H9 (cell line): ENCODE results near the gene C3orf22. TPM values are rescaled to one million over a fixed set of nuclear protein-coding genes. Genes with fewer than 3 reads are reported as not detected.

Experiments
- DNase-seq: peaks from one replicate; pipeline ENCODE4 v3.0.0-alpha.2; 2017
- H2AFZ ChIP-seq: one replicate; pipeline ENCODE4 v1.6.1; 2013; ENCODE audit warnings: mild to moderate bottlenecking, low read length, control low read depth, moderate library complexity
- H2AK5ac ChIP-seq: 2 replicates; pipeline ENCODE4 v1.6.1; 2013; ENCODE audit warnings: low read length, control low read depth, mixed read lengths; ENCODE audit not compliant: insufficient read length
- H2BK120ac ChIP-seq: one replicate; pipeline ENCODE4 v1.6.1; 2013; ENCODE audit warnings: low read depth, mild to moderate bottlenecking, low read length, control low read depth, inconsistent platforms; ENCODE audit not compliant: poor library complexity, severe bottlenecking
- H2BK12ac ChIP-seq: 2 replicates; pipeline ENCODE4 v1.6.1; 2013; ENCODE audit warnings: low read length, control low read depth, mixed read lengths, low read depth; ENCODE audit not compliant: insufficient read length
- H2BK15ac ChIP-seq: 2 replicates; pipeline ENCODE4 v1.6.1; 2013; ENCODE audit warnings: low read depth, low read length, control low read depth
- H2BK20ac ChIP-seq: one replicate; pipeline ENCODE4 v1.6.1; 2013; ENCODE audit warnings: low read depth, mild to moderate bottlenecking, low read length, control low read depth, inconsistent platforms; ENCODE audit not compliant: poor library complexity, severe bottlenecking
- H2BK5ac ChIP-seq: 2 replicates; pipeline ENCODE4 v1.6.1; 2013; ENCODE audit warnings: low read length, control low read depth, mixed read lengths; ENCODE audit not compliant: insufficient read length
- H3K14ac ChIP-seq: 2 replicates; pipeline ENCODE4 v1.6.1; 2013; ENCODE audit warnings: low read length, control low read depth; ENCODE audit not compliant: insufficient read depth
- H3K18ac ChIP-seq: 2 replicates; pipeline ENCODE4 v1.6.1; 2013; ENCODE audit warnings: low read depth, mild to moderate bottlenecking, mixed read lengths, low read length, control low read depth; ENCODE audit not compliant: insufficient read length
- H3K23ac ChIP-seq: 2 replicates; pipeline ENCODE4 v1.6.1; 2013; ENCODE audit warnings: low read length, control low read depth, mixed read lengths, low read depth; ENCODE audit not compliant: insufficient read length
- H3K23me2 ChIP-seq: 2 replicates; pipeline ENCODE4 v1.6.1; 2013; ENCODE audit warnings: low read depth, mild to moderate bottlenecking, mixed read lengths, low read length, control low read depth; ENCODE audit not compliant: insufficient read length, poor library complexity, severe bottlenecking
- H3K27ac ChIP-seq: 2 replicates; pipeline ENCODE4 v1.5.1; 2013; ENCODE audit warnings: low read length, control low read depth, mixed read lengths, low read depth; ENCODE audit not compliant: insufficient read length
- H3K27me3 ChIP-seq: 2 replicates; pipeline ENCODE4 v1.6.1; 2013; ENCODE audit warnings: low read length, control low read depth, inconsistent platforms; ENCODE audit not compliant: insufficient read depth
- H3K4ac ChIP-seq: 2 replicates; pipeline ENCODE4 v1.6.1; 2013; ENCODE audit warnings: low read depth, mild to moderate bottlenecking, control low read depth, inconsistent platforms, low read length, moderate library complexity
- H3K4me1 ChIP-seq: 2 replicates; pipeline ENCODE4 v1.6.1; 2013; ENCODE audit warnings: low read length, control low read depth, inconsistent platforms; ENCODE audit not compliant: insufficient read depth
- H3K4me2 ChIP-seq: 2 replicates; pipeline ENCODE4 v1.6.1; 2013; ENCODE audit warnings: low read length, control low read depth, mixed read lengths; ENCODE audit not compliant: insufficient read length, insufficient read depth
- H3K56ac ChIP-seq: 2 replicates; pipeline ENCODE4 v1.6.1; 2013; ENCODE audit warnings: low read depth, mild to moderate bottlenecking, mixed read lengths, low read length, control low read depth; ENCODE audit not compliant: insufficient read length
- H3K79me1 ChIP-seq: 2 replicates; pipeline ENCODE4 v1.6.1; 2013; ENCODE audit warnings: low read depth, mild to moderate bottlenecking, moderate library complexity, low read length, control low read depth, inconsistent platforms; ENCODE audit not compliant: insufficient read depth, poor library complexity, severe bottlenecking
- H3K79me2 ChIP-seq: 2 replicates; pipeline ENCODE4 v1.6.1; 2013; ENCODE audit warnings: low read length, control low read depth, inconsistent platforms; ENCODE audit not compliant: insufficient read depth
- H3K9ac ChIP-seq: 2 replicates; pipeline ENCODE4 v1.6.1; 2013; ENCODE audit warnings: low read length, control low read depth, mixed read lengths; ENCODE audit not compliant: insufficient read length; ENCODE audit errors: extremely low read depth
- H3K9me3 ChIP-seq: one replicate; pipeline ENCODE4 v1.6.1; 2013; ENCODE audit warnings: low read depth, low read length, inconsistent platforms; ENCODE audit not compliant: control insufficient read depth
- H3T11ph ChIP-seq: one replicate; pipeline ENCODE4 v1.6.1; 2013; ENCODE audit warnings: mild to moderate bottlenecking, low read length, control low read depth, inconsistent platforms
- H4K20me1 ChIP-seq: one replicate; pipeline ENCODE4 v1.6.1; 2013; ENCODE audit not compliant: control insufficient read depth, insufficient read length, insufficient read depth
- H4K5ac ChIP-seq: 2 replicates; pipeline ENCODE4 v1.6.1; 2013; ENCODE audit warnings: low read depth, mild to moderate bottlenecking, mixed read lengths, low read length, control low read depth; ENCODE audit not compliant: insufficient read length
- H4K8ac ChIP-seq: replicated peaks from 2 replicates; pipeline ENCODE4 v1.6.1; 2013; ENCODE audit warnings: low read length, control low read depth, mixed read lengths, low read depth; ENCODE audit not compliant: insufficient read length
- H4K91ac ChIP-seq: 2 replicates; pipeline ENCODE4 v1.6.1; 2013; ENCODE audit warnings: low read depth, mild to moderate bottlenecking, moderate library complexity, mixed read lengths, low read length, control low read depth; ENCODE audit not compliant: insufficient read length
- H3K27ac Mint-ChIP-seq, 3 experiments: 2 replicates in 2 of 3; 3 replicates in 1 of 3; pipeline ENCODE4 v1.8.0; 2020 to 2021; ENCODE audit warnings: mixed read lengths in 3 of 3, mild to moderate bottlenecking in 1 of 3, moderate library complexity in 1 of 3
- H3K27me3 Mint-ChIP-seq: 2 replicates; pipeline ENCODE4 v1.8.0; 2021; ENCODE audit warnings: low read depth, mild to moderate bottlenecking, moderate library complexity, mixed read lengths
- H3K36me3 Mint-ChIP-seq, 3 experiments: 2 replicates in 2 of 3; 3 replicates in 1 of 3; pipeline ENCODE4 v1.8.0; 2020 to 2021; ENCODE audit warnings: low read depth in 3 of 3, mixed read lengths in 3 of 3; ENCODE audit not compliant: insufficient read depth in 1 of 3
- H3K4me1 Mint-ChIP-seq, 2 experiments: 2 replicates each; pipeline ENCODE4 v1.8.0; 2020; ENCODE audit warnings: mixed read lengths in 2 of 2
- H3K4me3 Mint-ChIP-seq, 2 experiments: 2 replicates in 1 of 2; 3 replicates in 1 of 2; pipeline ENCODE4 v1.8.0; 2020 to 2021; ENCODE audit warnings: mild to moderate bottlenecking in 2 of 2, mixed read lengths in 2 of 2, moderate library complexity in 1 of 2
- H3K9me3 Mint-ChIP-seq, 2 experiments: 2 replicates in 1 of 2; 3 replicates in 1 of 2; pipeline ENCODE4 v1.8.0; 2020; ENCODE audit warnings: mild to moderate bottlenecking in 2 of 2, mixed read lengths in 2 of 2, moderate library complexity in 1 of 2
- WGBS: extraction: QIAGEN DNeasy Blood & Tissue Kit; methylation state at CpG from one replicate; pipeline ENCODE4 v1.1.7; 2013; ENCODE audit warnings: missing lambda C conversion rate, low lambda C conversion rate, mixed read lengths; ENCODE audit not compliant: insufficient read length; ENCODE audit errors: extremely low coverage; 5-methylcytosine and 5-hydroxymethylcytosine counted together
- total RNA-seq: library from RNA; stranded (reverse); gene quantifications from 2 replicates; pipeline ENCODE4 v1.2.1, GENCODE V29; 2021
- TF ChIP-seq, protein P1 (sequence below): fragments of 200-600 bp; sonication (generic); conservative IDR thresholded peaks from 3 replicates; pipeline ENCODE4 v1.8.0; 2021; ENCODE audit warnings: antibody characterized with exemption, mild to moderate bottlenecking

C3orf22 gene
- total RNA-seq, 1 experiment from 2014 or later = not detected

GRCh38 chr3:126552688-126553283, 5.9 kb downstream of the C3orf22 start:
- Mint-ChIP-seq H3K9me3 (no peaks in the 10 kb centered on the region), H3K4me1 (peaks cover 27 to 36% of the 10 kb centered on the region in 2 experiments), H3K4me3 (no peak overlapping the region), H3K27me3 (no peaks in the 10 kb centered on the region; the same call in none of the 2 replicates), H3K36me3 (no peaks in the 10 kb centered on the region), H3K27ac (no peak overlapping the region; a peak in 1 of 7 replicates)
- Histone ChIP-seq H3K27me3 (no peaks in the 10 kb centered on the region), H3K27ac (no peak overlapping the region), H3K56ac (no peak overlapping the region), H3K4me2 (no peak overlapping the region), H3K23ac (no peak overlapping the region), H3T11ph (no peak overlapping the region), H3K4ac (no peak overlapping the region), H2BK20ac (no peak overlapping the region), H3K4me1 (peaks cover 4% of the 10 kb centered on the region; the same call in 1 of the 2 replicates), H3K79me1 (no peaks in the 10 kb centered on the region), H3K18ac (no peak overlapping the region), H3K9me3 (no peaks in the 10 kb centered on the region), H4K5ac (no peak overlapping the region), H3K23me2 (no peaks in the 10 kb centered on the region), H2AK5ac (no peak overlapping the region), H4K8ac (no peak overlapping the region), H4K91ac (no peak overlapping the region), H2BK15ac (no peak overlapping the region), H3K9ac (no peak overlapping the region), H2AFZ (no peak overlapping the region), H2BK5ac (no peak overlapping the region), H4K20me1 (no peaks in the 10 kb centered on the region), H3K14ac (no peak overlapping the region; the same call in 1 of the 2 replicates), H3K79me2 (no peaks in the 10 kb centered on the region), H2BK120ac (no peak overlapping the region), H2BK12ac (no peak overlapping the region)
- TF ChIP-seq, protein P1, sequence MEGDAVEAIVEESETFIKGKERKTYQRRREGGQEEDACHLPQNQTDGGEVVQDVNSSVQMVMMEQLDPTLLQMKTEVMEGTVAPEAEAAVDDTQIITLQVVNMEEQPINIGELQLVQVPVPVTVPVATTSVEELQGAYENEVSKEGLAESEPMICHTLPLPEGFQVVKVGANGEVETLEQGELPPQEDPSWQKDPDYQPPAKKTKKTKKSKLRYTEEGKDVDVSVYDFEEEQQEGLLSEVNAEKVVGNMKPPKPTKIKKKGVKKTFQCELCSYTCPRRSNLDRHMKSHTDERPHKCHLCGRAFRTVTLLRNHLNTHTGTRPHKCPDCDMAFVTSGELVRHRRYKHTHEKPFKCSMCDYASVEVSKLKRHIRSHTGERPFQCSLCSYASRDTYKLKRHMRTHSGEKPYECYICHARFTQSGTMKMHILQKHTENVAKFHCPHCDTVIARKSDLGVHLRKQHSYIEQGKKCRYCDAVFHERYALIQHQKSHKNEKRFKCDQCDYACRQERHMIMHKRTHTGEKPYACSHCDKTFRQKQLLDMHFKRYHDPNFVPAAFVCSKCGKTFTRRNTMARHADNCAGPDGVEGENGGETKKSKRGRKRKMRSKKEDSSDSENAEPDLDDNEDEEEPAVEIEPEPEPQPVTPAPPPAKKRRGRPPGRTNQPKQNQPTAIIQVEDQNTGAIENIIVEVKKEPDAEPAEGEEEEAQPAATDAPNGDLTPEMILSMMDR = no peak
- peak; percentile 19 for DNase-seq
- WGBS = no CpG with 5 or more reads among the region's 14 CpGs
